Heart left ventricle (tissue), 16 donors: ENCODE results near the gene SIRT6. TPM values are rescaled to one million over a fixed set of nuclear protein-coding genes. Genes with fewer than 3 reads are reported as not detected.

ENCODE experiments used
- ATAC-seq, 4 donors: fragments of 200-7000 bp; cut with Tn5 transposase; one replicate each; pipeline ENCODE4 v1.9.1; 2020 to 2022; ENCODE audit warnings: moderate library complexity in 4 of 4, mild to moderate bottlenecking in 3 of 4, moderate number of reproducible peaks in 1 of 4
- DNase-seq, 5 donors: peaks; one replicate each; pipeline ENCODE4 v3.0.0-alpha.2; 2020
- H3K27ac ChIP-seq, 12 donors: fragments of 200-600 bp; sonication (generic) in 4 of 12; one replicate each; pipeline versions ENCODE4 v1.5.0 to v1.8.0; 2016 to 2022; ENCODE audit warnings: mild to moderate bottlenecking in 2 of 12
- H3K27me3 ChIP-seq, 9 donors: fragments of 200-600 bp; sonication (generic) in 2 of 9; one replicate each; pipeline versions ENCODE4 v1.5.1 to v1.8.0; 2016 to 2022; ENCODE audit warnings: mild to moderate bottlenecking in 3 of 9
- H3K36me3 ChIP-seq, 9 donors: fragments of 200-600 bp; sonication (generic) in 2 of 9; one replicate each; pipeline versions ENCODE4 v1.5.0 to v1.8.0; 2018 to 2022; ENCODE audit warnings: mild to moderate bottlenecking in 2 of 9
- H3K4me1 ChIP-seq, 12 donors: fragments of 200-600 bp; sonication (generic) in 4 of 12; one replicate each; pipeline versions ENCODE4 v1.5.0 to v1.8.0; 2016 to 2022; ENCODE audit warnings: mild to moderate bottlenecking in 3 of 12
- H3K4me3 ChIP-seq, 12 donors: fragments of 200-600 bp; sonication (generic) in 4 of 12; one replicate each; pipeline versions ENCODE4 v1.5.0 to v1.8.0; 2017 to 2022; ENCODE audit warnings: mild to moderate bottlenecking in 9 of 12, moderate library complexity in 4 of 12
- H3K9me3 ChIP-seq, 12 donors: fragments of 200-600 bp; sonication (generic) in 4 of 12; one replicate each; pipeline versions ENCODE4 v1.5.0 to v1.8.0; 2016 to 2022; ENCODE audit warnings: mild to moderate bottlenecking in 1 of 12
- CTCF ChIP-seq, 12 donors: fragments of 200-600 bp; sonication (generic) in 4 of 12; IDR thresholded peaks; one replicate each; pipeline versions ENCODE4 v1.5.0 to v1.8.0; 2018 to 2022; ENCODE audit warnings: antibody characterized with exemption in 12 of 12, mild to moderate bottlenecking in 5 of 12
- POLR2A ChIP-seq, 2 donors: fragments of 450-650 bp; IDR thresholded peaks; one replicate each; pipeline ENCODE4 v1.6.1; 2017; ENCODE audit warnings: antibody characterized with exemption in 2 of 2, mild to moderate bottlenecking in 2 of 2, moderate library complexity in 2 of 2
- WGBS, 4 donors: extraction: QIAGEN DNeasy Blood & Tissue Kit in 2 of 4; methylation state at CpG; one replicate each; pipeline versions ENCODE4 v1.1.5 to v1.1.7; 2013 to 2018; 5-methylcytosine and 5-hydroxymethylcytosine counted together
- intact Hi-C, 10 donors: fragments of 100-400 bp; cut with DNase I; formaldehyde crosslinking; loops; one replicate each; pipeline versions ENCODE4 v1.11.1 to v1.14.2; 2022
- polyA plus RNA-seq, 2 donors: library from polyadenylated mRNA; stranded (reverse); fragments of 200-250 nt; gene quantifications; one replicate each; pipeline ENCODE4 v1.2.3, GENCODE V29; 2013
- total RNA-seq, 9 donors: library from RNA; depleted of rRNA in 2 of 9; stranded (reverse); fragments of >200 nt in 2 of 9; fragmentation: NEBNext Ultra II Directional in 3 of 9; extraction: Animal tissue kit (Norgen Biotek cat#: 25700) in 3 of 9; gene quantifications; one replicate each; pipeline versions ENCODE4 v1.1.0 to v1.2.4, GENCODE V29; 2016 to 2023
- donor health status: ischemic (EF 13 %, LVEDD 7.1; RV severe dilation, severe dysfunction).
- donor health status: healthy with polysubstance abuse.
- donor health status: DM: no; HTN: yes; CAD: no.
- donor health status: DM: no; HTN: no; CAD: no.
- donor health status: ischemic (EF 25% LVEDD 6.9; RV normal size, moderate dysfunction).
- donor health status: ischemic (EF 25% LVEDD 5.7; RV mildly dilated, moderate dysfunction).
- donor health status: healthy.
- donor health status: DM: yes; HTN: yes; CAD: no.
- donor health status: ischemic (EF 35%, LVEDD 5.7; RV mildly dilated, moderate dysfunction).
- donor health status: nonischemic (EF 11% LVEDD 7.7; RV severe dilation, severe dysfunction).
- donor health status: DM: yes; HTN: yes; CAD: no.
- donor health status: PGD.
- donor health status: ischemic (EF 29% LVEDD 5.4; RV normal size, mild dysfunction).
- donor health status: nonischemic (EF 23%, LVEDD 6.1; RV moderate dilation, normal function).

SIRT6 gene
- total and polyA plus RNA-seq, 11 donors = 10.2 to 29.0 (median 13.1) TPM

DNA sequence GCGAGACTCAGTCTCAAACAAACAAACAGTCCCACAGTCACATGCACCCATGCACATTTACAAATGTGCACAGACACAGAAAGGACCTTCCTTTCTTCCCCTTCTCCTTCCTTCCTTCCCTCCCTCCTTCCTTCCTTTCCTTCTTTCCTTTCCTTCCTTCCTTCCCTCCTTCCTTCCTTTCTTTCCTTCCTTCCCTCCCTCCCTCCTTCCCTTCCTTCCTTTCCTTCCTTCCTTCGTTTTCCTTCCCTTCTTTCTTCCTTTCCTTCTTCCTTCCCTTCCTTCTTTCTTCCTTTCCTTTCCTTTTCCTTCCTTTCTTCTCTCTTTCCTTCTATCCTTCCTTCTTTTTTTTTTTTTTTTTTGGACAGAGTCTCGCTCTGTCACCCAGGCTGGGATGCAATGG is 30.8 kb upstream of the SIRT6 start:
- DNase-seq (no peak), ATAC-seq (no peak)
- Histone ChIP-seq H3K36me3 (no peaks in the 10 kb centered on the region), H3K9me3 (no peaks in the 10 kb centered on the region), H3K4me3 (no peak overlapping the region), H3K27ac (no peak overlapping the region), H3K4me1 (no peaks in the 10 kb centered on the region), H3K27me3 (peaks cover 0 to 5% (median 0%) of the 10 kb centered on the region in 9 donors)
- 64 to 74% (median 74%) methylated on average over 3 of the region's 3 CpGs for WGBS, 4 donors
- intact Hi-C loops = no loop called here
- no peak for TF ChIP-seq CTCF (IDR thresholded peaks at IDR 0.05)
- no peak for TF ChIP-seq POLR2A (IDR thresholded peaks at IDR 0.05)

DNA sequence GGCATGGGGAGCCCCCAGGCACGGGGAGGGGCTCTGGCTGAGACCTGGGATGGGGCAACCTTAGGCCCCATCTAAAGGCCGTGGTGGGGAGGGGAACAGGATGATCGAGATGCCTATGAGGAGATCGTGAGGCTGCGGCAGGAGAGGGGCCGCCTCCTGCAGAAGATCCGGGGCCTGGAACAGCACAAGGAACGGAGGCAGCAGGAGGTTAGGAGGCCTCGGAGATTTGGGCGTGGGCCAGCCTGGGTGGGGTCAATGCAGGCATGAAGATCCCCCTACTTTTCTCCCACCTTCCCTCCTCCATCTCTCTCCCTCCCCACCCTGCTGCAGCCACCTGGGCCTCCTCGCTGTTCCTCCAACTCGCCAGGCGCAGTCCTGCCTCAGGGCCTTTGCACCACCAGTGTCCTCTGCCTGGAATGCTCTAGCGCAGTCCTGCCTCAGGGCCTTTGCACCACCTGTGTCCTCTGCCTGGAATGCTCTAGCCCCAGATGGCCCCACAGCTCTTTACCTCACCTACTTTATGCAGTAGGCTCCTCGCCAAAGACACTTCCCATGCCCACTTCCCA is 27.9 kb upstream of the SIRT6 start:
- no peak overlapping the region for H3K27ac ChIP-seq
- no peaks in the 10 kb centered on the region for H3K4me1 ChIP-seq
- intact Hi-C loops = no loop called here
- ATAC-seq (no peak), DNase-seq (no peak)
- no peak overlapping the region for H3K4me3 ChIP-seq
- H3K27me3 ChIP-seq = peaks cover 0 to 11% (median 0%) of the 10 kb centered on the region in 9 donors
- H3K36me3 ChIP-seq = no peaks in the 10 kb centered on the region
- TF ChIP-seq CTCF (IDR thresholded peaks at IDR 0.05) (no peak), POLR2A (IDR thresholded peaks at IDR 0.05) (no peak)
- H3K9me3 ChIP-seq = no peaks in the 10 kb centered on the region
- WGBS, 4 donors = 76 to 79% (median 77%) methylated on average over 15 of the region's 15 CpGs

- DNase-seq = no peak
- Histone ChIP-seq H3K36me3 (no peaks in the 10 kb centered on the region), H3K27me3 (peaks cover 0 to 11% (median 0%) of the 10 kb centered on the region in 9 donors), H3K27ac (no peak overlapping the region), H3K9me3 (no peaks in the 10 kb centered on the region), H3K4me3 (no peak overlapping the region), H3K4me1 (peaks cover 0 to 8% (median 0%) of the 10 kb centered on the region in 12 donors)
- intact Hi-C loops = loop anchor here in 8 of 10 donors (5.0 to 10.0 kb wide), 4 partner anchors 64 to 544 kb away; partner anchors contain the start of gene EEF2 (in 3 of the 8)
- 70 to 80% (median 74%) methylated on average over 13 of the region's 13 CpGs for WGBS, 4 donors
- TF ChIP-seq CTCF (IDR thresholded peaks at IDR 0.05) (peak in 7 of 12 donors; percentile 4 to 39 (median 19)), POLR2A (IDR thresholded peaks at IDR 0.05) (no peak)
- no peak for ATAC-seq
These were observed 26.2 kb upstream of the SIRT6 start for GRCh38 chr19:4208385-4209094.

GRCh38 chr19:4206818-4207484 is 24.6 kb upstream of the SIRT6 start:
- TF ChIP-seq CTCF (IDR thresholded peaks at IDR 0.05) = peak in 1 of 12 donors; percentile 11
- TF ChIP-seq POLR2A (IDR thresholded peaks at IDR 0.05) = no peak
- H3K27me3 ChIP-seq = peaks cover 0 to 11% (median 0%) of the 10 kb centered on the region in 9 donors
- no peak for DNase-seq
- no peaks in the 10 kb centered on the region for H3K36me3 ChIP-seq
- H3K4me1 ChIP-seq = peaks cover 0 to 8% (median 0%) of the 10 kb centered on the region in 12 donors
- no peak overlapping the region for H3K27ac ChIP-seq
- no peak overlapping the region for H3K4me3 ChIP-seq
- intact Hi-C loops = loop anchor here in 8 of 10 donors (5.0 to 10.0 kb wide), 4 partner anchors 62 to 542 kb away; partner anchors contain the start of gene EEF2 (in 3 of the 8)
- WGBS, 4 donors = 77 to 80% (median 78%) methylated on average over 10 of the region's 10 CpGs
- H3K9me3 ChIP-seq = no peaks in the 10 kb centered on the region
- no peak for ATAC-seq
